HUES64 (cell line): ENCODE results near the gene OLFM1.

Experiments
- H3K27ac ChIP-seq: 2 replicates; pipeline ENCODE4 v1.7.0; 2013; ENCODE audit warnings: low read depth, low read length, inconsistent platforms
- H3K27me3 ChIP-seq: 2 replicates; pipeline ENCODE4 v1.6.1; 2013; ENCODE audit warnings: mild to moderate bottlenecking, low read length; ENCODE audit not compliant: insufficient read depth
- H3K36me3 ChIP-seq: 2 replicates; pipeline ENCODE4 v1.6.1; 2013; ENCODE audit warnings: mild to moderate bottlenecking, low read length; ENCODE audit not compliant: insufficient read depth
- H3K4me1 ChIP-seq: 2 replicates; pipeline ENCODE4 v1.6.1; 2013; ENCODE audit warnings: mild to moderate bottlenecking, low read length, moderate library complexity; ENCODE audit not compliant: insufficient read depth
- H3K4me3 ChIP-seq: 2 replicates; pipeline ENCODE4 v1.5.1; 2013; ENCODE audit warnings: mild to moderate bottlenecking, low read length, moderate library complexity
- H3K9ac ChIP-seq: 2 replicates; pipeline ENCODE4 v1.6.1; 2013; ENCODE audit warnings: mild to moderate bottlenecking, low read depth, low read length
- H3K9me3 ChIP-seq: 2 replicates; pipeline ENCODE4 v1.6.1; 2013; ENCODE audit warnings: low read depth, low read length; ENCODE audit not compliant: insufficient read depth
- WGBS: fragments of 150-250, 120-280 bp; methylation state at CpG from one replicate; pipeline ENCODE4 v1.1.7; 2013; ENCODE audit warnings: missing lambda C conversion rate; 5-methylcytosine and 5-hydroxymethylcytosine counted together

OLFM1 gene

DNA sequence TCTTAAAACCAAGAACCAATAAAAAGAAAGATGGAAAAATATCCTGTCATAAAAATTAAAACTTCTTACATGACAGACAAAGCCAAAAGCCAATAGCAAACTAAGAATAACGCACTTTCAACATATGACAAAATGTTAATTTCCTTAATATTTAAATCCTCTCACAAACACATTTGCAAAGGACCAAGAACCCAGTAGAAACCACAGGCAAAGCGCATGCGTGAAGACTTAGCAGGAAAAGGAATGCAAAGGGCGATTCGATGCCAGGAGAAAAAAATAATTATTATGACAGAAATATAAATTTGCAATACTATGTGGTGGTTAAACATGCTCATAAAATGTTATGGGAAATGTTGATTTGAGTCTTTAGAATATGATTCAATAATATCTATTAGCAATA is 39.9 kb upstream of the OLFM1 start:
- H3K27me3 ChIP-seq, result no peaks in the 10 kb centered on the region
- no peaks in the 10 kb centered on the region for H3K4me1 ChIP-seq
- H3K4me3 ChIP-seq, result no peak overlapping the region
- no peaks in the 10 kb centered on the region for H3K9me3 ChIP-seq
- WGBS, result 97% methylated on average over 5 of the region's 5 CpGs
- H3K36me3 ChIP-seq, result no peaks in the 10 kb centered on the region
- H3K27ac ChIP-seq, result no peak overlapping the region
- H3K9ac ChIP-seq, result no peak overlapping the region

DNA sequence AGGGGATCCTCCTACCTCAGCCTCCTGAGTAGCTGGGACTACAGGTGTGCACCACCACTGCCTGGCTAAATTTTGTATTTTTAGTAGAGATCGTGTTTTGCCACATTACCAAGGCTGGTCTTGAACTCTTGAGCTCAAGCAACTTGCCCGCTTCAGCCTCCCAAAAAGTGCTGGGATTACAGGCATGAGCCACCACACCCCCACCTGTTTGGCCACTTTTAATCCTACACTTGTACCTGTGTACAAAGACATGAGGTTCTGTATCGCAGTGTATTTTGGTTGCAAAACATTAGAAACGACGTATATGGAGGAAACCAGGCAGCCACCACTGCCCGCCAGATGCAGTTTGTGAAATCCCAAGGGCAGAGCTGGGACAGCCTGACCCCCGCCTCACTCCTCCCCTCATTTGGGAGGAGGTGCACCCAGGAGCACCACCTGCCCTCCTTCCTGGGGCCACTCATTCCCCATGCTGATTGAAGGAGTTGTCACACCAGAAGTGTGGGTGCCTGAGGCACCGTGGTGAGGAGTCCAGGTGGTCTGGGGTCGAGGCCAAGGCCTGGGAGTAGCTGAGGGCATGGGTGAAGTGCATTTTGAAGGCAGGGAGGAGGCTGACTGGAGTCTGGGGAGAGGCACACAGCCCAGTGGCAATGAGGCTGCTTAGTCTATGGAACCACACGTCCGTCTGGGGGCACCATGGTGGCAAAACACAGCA is 39.3 kb upstream of the OLFM1 start:
- Histone ChIP-seq H3K27me3 (no peaks in the 10 kb centered on the region), H3K9ac (no peak overlapping the region), H3K27ac (no peak overlapping the region), H3K36me3 (no peaks in the 10 kb centered on the region), H3K4me3 (no peak overlapping the region), H3K4me1 (no peaks in the 10 kb centered on the region), H3K9me3 (no peaks in the 10 kb centered on the region)
- 89% methylated on average over 11 of the region's 11 CpGs for WGBS

- 93% methylated on average over 17 of the region's 17 CpGs for WGBS
- H3K27me3 ChIP-seq, result no peaks in the 10 kb centered on the region
These were observed 38.6 kb upstream of the OLFM1 start for GRCh38 chr9:135048758-135049444.

GRCh38 chr9:135049460-135049859 is 38.0 kb upstream of the OLFM1 start:
- Histone ChIP-seq H3K36me3 (no peaks in the 10 kb centered on the region), H3K27ac (no peak overlapping the region), H3K27me3 (no peaks in the 10 kb centered on the region), H3K9me3 (no peaks in the 10 kb centered on the region), H3K4me3 (no peak overlapping the region), H3K4me1 (no peaks in the 10 kb centered on the region), H3K9ac (no peak overlapping the region)
- WGBS, result 93% methylated on average over 7 of the region's 7 CpGs

More at GRCh38 chr9:135048758-135049444, 38.6 kb upstream of the OLFM1 start:
- Histone ChIP-seq H3K36me3 (no peaks in the 10 kb centered on the region), H3K4me1 (no peaks in the 10 kb centered on the region), H3K27ac (no peak overlapping the region), H3K9me3 (no peaks in the 10 kb centered on the region), H3K9ac (no peak overlapping the region), H3K4me3 (no peak overlapping the region)

DNA sequence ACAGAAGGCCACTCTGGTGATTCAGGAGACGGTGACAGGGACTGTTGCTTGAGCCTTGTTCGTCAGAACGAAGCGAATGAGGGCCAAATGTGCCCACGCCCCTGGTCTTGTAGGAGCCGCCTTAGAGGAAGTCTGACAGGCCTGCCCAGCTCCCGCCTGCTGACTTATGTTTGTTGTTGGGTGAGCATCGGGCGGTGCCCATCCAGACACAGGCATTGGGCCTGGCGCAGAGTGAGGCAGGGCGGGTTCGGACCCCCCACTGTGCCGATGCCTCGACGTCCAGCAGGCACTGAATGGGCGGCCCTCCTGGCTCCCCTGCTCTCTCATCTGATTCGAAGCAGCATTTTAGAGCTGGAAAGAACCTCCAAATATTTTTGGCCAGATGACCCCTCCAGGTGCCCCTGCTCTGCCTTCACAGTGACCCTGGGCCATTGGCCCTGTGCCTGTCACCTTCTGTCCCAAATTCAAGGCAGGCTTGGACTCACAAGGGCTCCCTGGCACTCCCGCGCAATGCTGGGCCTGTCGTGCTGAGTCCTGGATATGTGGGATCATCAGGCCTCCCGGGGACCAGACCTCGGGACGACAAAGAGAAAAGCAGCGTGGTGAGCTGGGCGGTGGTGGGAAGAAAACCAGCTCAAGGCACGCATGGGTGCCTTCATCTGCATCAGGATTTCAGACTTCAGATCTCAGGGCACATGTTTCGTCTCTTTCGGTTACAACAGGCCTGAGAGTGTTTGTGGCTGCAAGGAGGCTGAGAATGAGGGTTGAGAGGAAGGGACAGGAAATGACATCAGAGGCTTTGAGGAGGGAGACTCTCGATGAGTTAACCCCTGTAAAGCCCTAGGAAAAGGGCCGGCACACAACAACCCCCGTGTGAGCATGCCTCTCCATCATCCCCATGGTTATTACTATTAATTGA is 37.1 kb upstream of the OLFM1 start:
- no peak overlapping the region for H3K4me3 ChIP-seq
- H3K9ac ChIP-seq, result no peak overlapping the region
- no peak overlapping the region for H3K27ac ChIP-seq
- no peaks in the 10 kb centered on the region for H3K4me1 ChIP-seq
- WGBS, result 93% methylated on average over 29 of the region's 31 CpGs
- H3K9me3 ChIP-seq, result no peaks in the 10 kb centered on the region
- no peaks in the 10 kb centered on the region for H3K27me3 ChIP-seq
- H3K36me3 ChIP-seq, result no peaks in the 10 kb centered on the region

- WGBS, result 93% methylated on average over 17 of the region's 17 CpGs
- no peak overlapping the region for H3K27ac ChIP-seq
- H3K9ac ChIP-seq, result no peak overlapping the region
- no peaks in the 10 kb centered on the region for H3K4me1 ChIP-seq
- no peak overlapping the region for H3K4me3 ChIP-seq
- no peaks in the 10 kb centered on the region for H3K9me3 ChIP-seq
- no peaks in the 10 kb centered on the region for H3K36me3 ChIP-seq
- no peaks in the 10 kb centered on the region for H3K27me3 ChIP-seq
These were observed 36.0 kb upstream of the OLFM1 start for GRCh38 chr9:135051316-135052038.

GRCh38 chr9:135053133-135053532 is 34.3 kb upstream of the OLFM1 start:
- H3K4me3 ChIP-seq, result no peak overlapping the region
- H3K27me3 ChIP-seq, result no peaks in the 10 kb centered on the region
- no peak overlapping the region for H3K9ac ChIP-seq
- H3K27ac ChIP-seq, result no peak overlapping the region
- H3K4me1 ChIP-seq, result no peaks in the 10 kb centered on the region
- WGBS, result 93% methylated on average over 5 of the region's 5 CpGs
- H3K9me3 ChIP-seq, result no peaks in the 10 kb centered on the region
- H3K36me3 ChIP-seq, result no peaks in the 10 kb centered on the region

DNA sequence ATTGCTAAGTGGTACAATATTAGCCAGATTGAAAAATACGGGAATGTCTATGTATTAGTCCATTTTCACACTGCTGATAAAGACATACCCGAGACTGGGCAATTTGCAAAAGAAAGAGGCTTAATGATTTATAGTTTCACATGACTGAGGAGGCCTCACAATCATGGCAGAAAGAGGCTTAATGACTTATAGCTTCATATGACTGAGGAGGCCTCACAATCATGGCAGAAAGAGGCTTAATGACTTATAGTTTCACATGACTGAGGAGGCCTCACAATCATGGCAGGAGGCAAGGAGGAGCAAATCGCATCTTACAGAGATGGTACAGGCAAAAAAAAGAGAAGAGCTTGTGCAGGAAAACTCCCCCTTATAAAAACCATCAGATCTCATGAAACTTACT is 32.3 kb upstream of the OLFM1 start:
- Histone ChIP-seq H3K4me3 (no peak overlapping the region), H3K27me3 (no peaks in the 10 kb centered on the region)

GRCh38 chr9:135056541-135056940 is 30.9 kb upstream of the OLFM1 start:
- Histone ChIP-seq H3K4me1 (no peaks in the 10 kb centered on the region), H3K9me3 (no peaks in the 10 kb centered on the region), H3K27me3 (no peaks in the 10 kb centered on the region), H3K9ac (no peak overlapping the region), H3K36me3 (no peaks in the 10 kb centered on the region), H3K27ac (no peak overlapping the region), H3K4me3 (no peak overlapping the region)
- no CpG with 5 or more reads among the region's 3 CpGs for WGBS

More for the DNA sequence above, 32.3 kb upstream of the OLFM1 start:
- no peaks in the 10 kb centered on the region for H3K9me3 ChIP-seq
- H3K36me3 ChIP-seq, result no peaks in the 10 kb centered on the region
- H3K4me1 ChIP-seq, result no peaks in the 10 kb centered on the region
- no peak overlapping the region for H3K9ac ChIP-seq
- no peak overlapping the region for H3K27ac ChIP-seq
- WGBS, result 92% methylated on average over 3 of the region's 3 CpGs

DNA sequence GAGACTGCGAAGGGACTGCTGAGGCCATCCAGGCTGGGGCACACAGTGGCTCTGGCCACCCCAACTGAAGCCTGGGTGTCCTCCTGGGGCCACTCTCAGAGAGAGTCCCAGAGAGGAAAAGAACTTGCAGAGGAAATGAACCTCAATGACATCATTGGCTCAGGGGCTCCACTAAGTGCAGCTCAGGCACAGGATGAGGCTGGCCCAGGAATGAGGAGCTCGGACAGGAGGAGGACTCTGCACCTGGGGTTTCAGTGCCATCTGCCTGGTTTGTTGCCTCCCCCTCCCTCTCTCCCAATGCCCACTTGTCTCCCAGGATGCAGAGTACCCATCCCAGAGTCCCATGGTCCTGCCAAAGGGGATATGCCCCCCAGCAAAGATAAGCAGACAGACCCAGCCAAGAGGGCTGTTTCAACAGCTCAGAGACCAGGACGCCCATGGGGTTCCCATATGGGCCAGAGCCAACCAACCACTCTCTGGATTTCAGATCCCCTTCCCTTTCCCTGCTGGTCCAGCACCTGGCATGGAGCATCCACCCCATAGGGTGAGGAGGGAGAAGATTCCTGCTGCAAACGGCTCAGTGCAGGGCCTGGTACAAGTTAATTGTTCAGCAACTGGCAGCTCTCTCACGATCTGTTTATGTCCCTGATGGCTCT is 26.9 kb upstream of the OLFM1 start:
- H3K4me1 ChIP-seq, result no peaks in the 10 kb centered on the region
- 82% methylated on average over 5 of the region's 5 CpGs for WGBS
- no peak overlapping the region for H3K9ac ChIP-seq
- H3K36me3 ChIP-seq, result no peaks in the 10 kb centered on the region
- no peaks in the 10 kb centered on the region for H3K27me3 ChIP-seq
- no peak overlapping the region for H3K27ac ChIP-seq
- peaks cover 10% of the 10 kb centered on the region; the same call in 1 of the 2 replicates for H3K9me3 ChIP-seq
- H3K4me3 ChIP-seq, result no peak overlapping the region
